ENCODE data around the gene G0S2.
A peak's percentile ranks its signal among the peaks of the same experiment; 100 is the strongest.

G0S2 gene, protein sequence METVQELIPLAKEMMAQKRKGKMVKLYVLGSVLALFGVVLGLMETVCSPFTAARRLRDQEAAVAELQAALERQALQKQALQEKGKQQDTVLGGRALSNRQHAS

DNA sequence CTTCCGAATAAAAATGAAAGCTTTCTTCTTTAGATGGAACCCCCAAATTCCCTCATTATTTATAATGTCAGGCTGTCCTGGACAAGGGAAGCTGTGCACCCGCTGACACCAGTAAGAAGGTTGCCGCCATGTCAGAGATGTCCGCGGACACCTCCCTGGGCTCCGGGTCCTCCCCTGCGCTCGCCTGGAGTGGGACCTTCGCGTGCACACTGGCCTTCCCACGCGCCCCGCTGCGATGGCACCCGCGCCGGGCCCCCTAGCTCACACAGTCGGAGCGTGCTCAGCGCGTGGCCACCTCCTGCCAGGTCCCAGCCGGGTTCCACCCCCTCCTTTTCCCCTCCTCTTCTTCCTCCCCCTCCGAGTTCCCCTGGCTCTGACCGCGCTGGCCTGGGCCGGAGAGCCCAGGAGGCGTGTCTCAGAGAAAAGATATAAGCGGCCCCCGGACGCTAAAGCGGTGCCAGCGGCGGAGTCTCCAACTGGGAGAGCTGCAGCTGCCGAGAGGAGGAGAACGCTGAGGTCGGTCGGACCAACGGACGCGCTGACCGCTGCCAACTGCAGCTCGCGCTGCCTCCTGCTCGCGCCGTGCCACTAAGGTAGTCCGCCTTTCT lies at the start of gene G0S2:
G0S2 (plus strand) TSS at position 456 of the 608 bp plus-strand sequence. CDS start 273 bp downstream, outside the sequence.
- TF ChIP-seq, protein P1, sequence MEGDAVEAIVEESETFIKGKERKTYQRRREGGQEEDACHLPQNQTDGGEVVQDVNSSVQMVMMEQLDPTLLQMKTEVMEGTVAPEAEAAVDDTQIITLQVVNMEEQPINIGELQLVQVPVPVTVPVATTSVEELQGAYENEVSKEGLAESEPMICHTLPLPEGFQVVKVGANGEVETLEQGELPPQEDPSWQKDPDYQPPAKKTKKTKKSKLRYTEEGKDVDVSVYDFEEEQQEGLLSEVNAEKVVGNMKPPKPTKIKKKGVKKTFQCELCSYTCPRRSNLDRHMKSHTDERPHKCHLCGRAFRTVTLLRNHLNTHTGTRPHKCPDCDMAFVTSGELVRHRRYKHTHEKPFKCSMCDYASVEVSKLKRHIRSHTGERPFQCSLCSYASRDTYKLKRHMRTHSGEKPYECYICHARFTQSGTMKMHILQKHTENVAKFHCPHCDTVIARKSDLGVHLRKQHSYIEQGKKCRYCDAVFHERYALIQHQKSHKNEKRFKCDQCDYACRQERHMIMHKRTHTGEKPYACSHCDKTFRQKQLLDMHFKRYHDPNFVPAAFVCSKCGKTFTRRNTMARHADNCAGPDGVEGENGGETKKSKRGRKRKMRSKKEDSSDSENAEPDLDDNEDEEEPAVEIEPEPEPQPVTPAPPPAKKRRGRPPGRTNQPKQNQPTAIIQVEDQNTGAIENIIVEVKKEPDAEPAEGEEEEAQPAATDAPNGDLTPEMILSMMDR (IDR thresholded peaks at IDR 0.05; ENCODE audit: low read depth, low read length, missing control alignments), result no peak
- no peak for DNase-seq (ENCODE audit: low read depth)
- peak within 1 kb of the TSS; percentile 22 for H3K4me3 ChIP-seq (ENCODE audit: low read depth, low read length)

DNA sequence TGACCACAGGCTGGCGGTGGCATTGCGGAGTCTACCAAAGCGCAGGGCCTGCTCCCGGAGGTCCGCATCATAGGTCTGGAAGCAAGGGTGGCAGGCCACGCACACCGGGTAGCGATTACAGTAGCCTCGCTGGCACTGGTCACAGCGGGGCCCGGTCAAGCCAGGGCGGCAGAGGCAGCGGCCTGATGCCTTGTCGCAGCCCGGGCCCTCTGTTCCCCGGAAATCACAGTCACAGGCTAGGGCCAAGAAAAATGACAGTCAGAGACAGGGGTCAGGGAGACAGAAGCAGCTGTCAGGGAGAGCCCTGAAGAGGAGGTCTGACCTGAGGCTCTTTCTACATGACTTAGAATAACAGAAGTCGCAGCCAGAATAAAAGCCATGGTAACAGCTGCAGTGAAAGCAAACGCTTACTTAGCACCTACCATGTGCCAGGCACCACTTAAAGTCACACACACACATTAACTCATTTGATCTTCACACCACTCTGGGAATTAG lies 49.4 kb upstream of the G0S2 start:
- DNase-seq (ENCODE audit: low read depth), result no peak
- TF ChIP-seq, protein P1 (IDR thresholded peaks at IDR 0.05; ENCODE audit: low read depth, low read length, missing control alignments), result no peak
- H3K4me3 ChIP-seq (ENCODE audit: low read depth, low read length), result no peak overlapping the region

DNA sequence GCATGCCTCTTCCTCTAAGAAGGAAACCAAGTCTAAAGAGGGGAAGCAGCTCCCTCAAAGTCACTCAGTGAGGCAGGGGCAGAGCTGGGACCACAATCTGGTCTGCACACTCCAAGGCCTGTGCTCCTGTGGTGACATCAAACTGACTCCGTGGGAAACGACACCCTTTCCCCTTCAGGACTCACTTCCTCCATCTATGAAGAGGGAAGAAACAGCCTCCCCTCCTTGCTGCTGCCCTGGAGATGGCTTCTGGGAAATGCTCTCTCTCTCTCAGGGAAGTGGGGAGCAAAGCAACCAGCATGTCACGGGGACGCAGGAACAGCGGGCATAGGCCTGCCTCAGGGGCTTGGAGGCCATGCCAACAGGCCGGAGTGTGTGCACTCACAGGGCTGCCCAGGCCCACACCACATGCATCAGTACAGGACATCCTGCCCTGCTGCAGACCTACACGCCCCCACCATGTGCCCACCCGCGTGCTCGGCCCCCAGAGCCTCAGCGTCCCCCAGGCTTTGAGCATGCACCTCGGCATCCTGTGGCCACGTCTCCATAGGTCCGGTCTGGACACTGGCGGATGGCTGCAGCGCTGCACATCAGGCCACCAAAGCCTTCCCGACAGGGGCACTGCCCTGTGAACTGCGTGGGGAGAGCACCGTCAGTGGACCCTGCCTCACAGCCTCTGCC lies 48.7 kb upstream of the G0S2 start:
- H3K4me3 ChIP-seq (ENCODE audit: low read depth, low read length), result no peak overlapping the region
- TF ChIP-seq, protein P1 (IDR thresholded peaks at IDR 0.05; ENCODE audit: low read depth, low read length, missing control alignments), result no peak
- DNase-seq (ENCODE audit: low read depth), result no peak

DNA sequence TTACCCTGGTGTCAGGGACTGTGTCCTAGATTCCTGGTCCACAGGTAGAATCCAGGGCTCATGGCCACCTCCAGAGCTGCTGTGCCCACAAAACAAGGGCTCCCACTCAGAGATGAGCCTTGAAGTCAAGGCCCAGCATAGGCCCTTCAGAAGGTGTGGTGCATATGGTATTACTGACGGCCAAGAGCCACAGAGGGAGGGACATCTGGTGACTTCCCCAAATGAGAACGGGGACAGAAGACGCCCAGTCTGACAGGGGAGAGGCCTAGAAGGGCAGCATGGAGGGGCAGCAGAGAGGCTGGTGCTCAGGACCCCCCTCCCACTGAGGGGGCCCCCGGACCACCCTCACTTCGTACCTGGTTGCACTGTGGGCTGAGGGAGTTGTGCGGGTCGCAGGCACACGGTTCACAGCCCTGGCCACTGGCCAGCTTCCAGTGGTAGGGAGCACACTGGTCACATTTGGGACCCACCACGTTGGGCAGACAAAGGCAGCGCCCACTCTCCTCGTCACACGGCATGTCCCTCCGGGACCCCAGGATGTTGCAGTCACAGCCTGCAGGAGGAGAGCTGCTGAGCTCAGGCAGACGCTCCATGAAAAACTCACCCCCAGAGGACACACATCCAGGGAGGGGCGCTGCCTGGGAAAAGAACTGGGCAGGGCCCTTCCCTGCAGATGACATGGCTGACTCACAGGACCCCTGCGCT lies 48.0 kb upstream of the G0S2 start:
- H3K4me3 ChIP-seq (ENCODE audit: low read depth, low read length), result no peak overlapping the region
- no peak for DNase-seq (ENCODE audit: low read depth)
- TF ChIP-seq, protein P1 (IDR thresholded peaks at IDR 0.05; ENCODE audit: low read depth, low read length, missing control alignments), result no peak

DNA sequence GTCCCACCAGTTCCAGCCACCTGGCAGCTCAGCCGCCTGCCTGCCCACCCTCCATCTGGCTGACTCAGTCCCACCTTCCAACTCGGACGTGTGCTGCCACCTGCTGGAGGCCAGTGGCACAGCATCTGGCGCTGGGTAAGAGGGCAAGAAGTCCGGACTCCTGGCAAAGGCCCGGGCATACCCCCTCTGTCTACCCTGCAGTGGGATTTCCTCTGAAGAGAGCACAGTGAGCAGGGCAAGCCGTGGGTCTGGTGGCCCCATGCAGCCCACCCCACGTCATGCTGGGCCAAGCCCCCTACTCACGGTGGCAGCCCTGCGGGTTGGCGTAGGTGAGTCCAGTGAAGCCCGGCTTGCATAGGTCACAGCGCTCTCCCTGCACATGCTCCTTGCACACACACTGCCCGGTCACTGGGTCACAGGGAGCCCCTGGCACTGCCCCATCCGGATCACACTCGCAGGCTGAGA lies 47.4 kb upstream of the G0S2 start:
- TF ChIP-seq, protein P1 (IDR thresholded peaks at IDR 0.05; ENCODE audit: low read depth, low read length, missing control alignments), result peak; percentile 99
- no peak overlapping the region for H3K4me3 ChIP-seq (ENCODE audit: low read depth, low read length)
- peak; percentile 22 for DNase-seq (ENCODE audit: low read depth)

DNA sequence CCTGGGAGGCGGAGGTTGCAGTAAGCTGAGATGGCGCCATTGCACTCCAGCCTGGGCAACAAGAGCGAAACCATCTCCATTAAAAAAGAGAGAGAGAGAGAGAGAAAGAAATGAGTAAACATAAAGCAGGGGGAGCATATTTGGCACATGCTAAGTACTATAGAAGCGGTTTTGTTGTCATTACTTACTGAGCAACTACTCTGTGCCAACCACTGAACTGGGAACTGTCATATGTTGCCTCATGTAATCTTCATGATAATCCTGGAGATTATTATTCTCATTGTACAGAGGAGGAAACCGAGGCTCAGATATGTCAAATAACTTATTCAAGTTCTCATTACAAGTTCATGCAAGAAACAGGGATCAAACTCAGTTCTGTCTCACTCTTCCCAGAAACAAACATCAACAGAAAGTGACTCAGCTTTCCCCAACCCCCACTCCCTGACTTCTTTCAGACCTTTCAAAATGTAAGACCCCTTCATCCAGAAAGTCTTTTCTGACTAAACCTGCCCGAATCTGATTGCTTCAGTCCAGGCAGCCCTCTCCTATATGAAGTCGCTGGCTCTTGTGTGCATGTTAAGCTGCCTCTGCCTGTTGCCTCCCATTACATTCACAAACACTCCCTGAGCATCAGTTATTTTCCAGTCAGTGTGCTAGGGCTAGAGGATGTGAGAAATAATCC lies 46.5 kb upstream of the G0S2 start:
- TF ChIP-seq, protein P1 (IDR thresholded peaks at IDR 0.05; ENCODE audit: low read depth, low read length, missing control alignments), result no peak
- H3K4me3 ChIP-seq (ENCODE audit: low read depth, low read length), result no peak overlapping the region
- no peak for DNase-seq (ENCODE audit: low read depth)

Measured in GM12864 (cell line).